HG02938 (cell line): Measurements from ENCODE around the gene NCBP2L.
A peak's percentile ranks its signal among the peaks of the same experiment; 100 is the strongest.

ENCODE experiments used
- ATAC-seq: cut with Tn5 transposase; IDR thresholded peaks from one replicate; pipeline ENCODE4 v1.9.1; 2021; ENCODE audit warnings: mild to moderate bottlenecking, moderate library complexity; ENCODE audit not compliant: unreplicated experiment

NCBP2L gene

GRCh38 chrX:107777536-107777832 lies at the start of gene NCBP2L:
NCBP2L (plus strand) TSS chrX:107777733; CDS start chrX:107794221, 16,488 bp downstream.
- ATAC-seq: no peak

DNA sequence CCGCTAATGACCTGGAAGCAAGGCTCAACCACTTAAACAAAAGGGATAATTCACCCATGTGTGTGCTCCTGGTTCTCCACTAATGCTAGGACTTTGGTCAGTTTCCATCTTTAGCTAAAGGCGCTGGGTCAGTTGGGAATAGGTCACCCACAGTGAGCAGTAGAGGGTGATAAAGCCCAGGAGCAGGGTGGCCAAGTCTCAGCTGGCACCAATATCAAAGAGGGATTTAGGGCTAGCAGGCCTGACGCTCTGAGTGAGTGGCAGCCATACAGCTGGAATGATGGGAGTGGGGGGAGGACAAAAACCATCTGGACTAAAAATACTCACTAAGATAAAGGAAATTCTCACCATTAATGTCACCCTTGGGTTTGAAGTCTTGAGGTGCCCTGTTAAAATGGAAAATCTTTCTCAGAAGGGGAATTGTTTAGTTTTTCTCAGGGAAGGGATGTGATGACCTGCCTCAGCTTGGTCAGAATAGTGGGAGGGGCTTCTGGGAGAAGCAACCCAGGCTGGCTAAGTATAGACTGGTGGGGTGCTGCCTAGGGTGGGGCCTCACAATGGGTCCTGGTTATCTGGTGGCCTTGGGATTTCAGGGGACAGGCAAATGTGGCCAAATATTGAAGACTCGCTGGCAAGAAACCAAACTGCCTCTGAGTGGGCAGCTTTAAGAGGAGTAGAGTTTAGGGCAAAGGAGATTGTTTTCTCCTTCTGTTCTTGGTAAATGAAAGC lies 49.0 kb upstream of the NCBP2L start:
- no peak for ATAC-seq

GRCh38 chrX:107729558-107730297 lies 47.8 kb upstream of the NCBP2L start:
- peak; percentile 88 for ATAC-seq

DNA sequence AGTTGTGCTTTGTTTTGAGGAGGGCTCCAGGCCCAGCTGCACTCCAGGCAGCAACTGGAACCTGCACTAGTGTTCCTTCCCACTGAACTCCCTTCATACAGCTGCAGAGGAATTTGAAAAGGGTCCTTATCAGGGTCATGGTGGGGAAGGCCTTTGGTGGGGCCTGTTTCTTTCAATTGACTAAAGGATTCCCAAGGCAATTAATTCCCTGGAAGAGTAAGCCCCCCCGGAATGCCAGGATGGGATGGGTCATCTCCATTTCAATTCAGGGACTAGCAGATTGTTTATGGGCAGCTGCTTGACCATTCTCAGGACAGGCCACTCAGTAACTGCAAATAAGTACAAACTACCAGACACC lies 47.3 kb upstream of the NCBP2L start:
- ATAC-seq: no peak

- no peak for ATAC-seq
Observed at GRCh38 chrX:107730991-107731766, 46.4 kb upstream of the NCBP2L start.

- no peak for ATAC-seq
Observed at GRCh38 chrX:107731831-107732502, 45.6 kb upstream of the NCBP2L start.

GRCh38 chrX:107733686-107734085 lies 43.8 kb upstream of the NCBP2L start:
- no peak for ATAC-seq

DNA sequence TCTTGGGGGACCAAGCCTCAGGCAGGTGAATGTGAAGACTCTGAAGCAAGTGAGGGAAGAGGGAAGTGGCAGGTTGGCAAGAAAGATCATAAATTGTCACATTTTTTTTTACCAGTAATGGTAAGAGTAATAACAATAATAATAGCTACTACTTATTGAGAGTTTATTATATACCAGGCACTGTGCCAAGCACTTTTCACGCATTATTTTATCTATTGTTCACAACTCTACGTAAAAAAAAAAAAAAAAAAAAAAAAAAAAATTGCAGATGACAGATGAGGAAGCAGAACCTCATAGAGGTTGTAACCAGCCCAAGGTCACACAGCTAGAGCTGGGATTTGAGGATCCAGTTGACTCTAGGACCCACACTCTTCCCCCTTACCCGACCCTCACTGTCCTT lies 42.9 kb upstream of the NCBP2L start:
- ATAC-seq: no peak

DNA sequence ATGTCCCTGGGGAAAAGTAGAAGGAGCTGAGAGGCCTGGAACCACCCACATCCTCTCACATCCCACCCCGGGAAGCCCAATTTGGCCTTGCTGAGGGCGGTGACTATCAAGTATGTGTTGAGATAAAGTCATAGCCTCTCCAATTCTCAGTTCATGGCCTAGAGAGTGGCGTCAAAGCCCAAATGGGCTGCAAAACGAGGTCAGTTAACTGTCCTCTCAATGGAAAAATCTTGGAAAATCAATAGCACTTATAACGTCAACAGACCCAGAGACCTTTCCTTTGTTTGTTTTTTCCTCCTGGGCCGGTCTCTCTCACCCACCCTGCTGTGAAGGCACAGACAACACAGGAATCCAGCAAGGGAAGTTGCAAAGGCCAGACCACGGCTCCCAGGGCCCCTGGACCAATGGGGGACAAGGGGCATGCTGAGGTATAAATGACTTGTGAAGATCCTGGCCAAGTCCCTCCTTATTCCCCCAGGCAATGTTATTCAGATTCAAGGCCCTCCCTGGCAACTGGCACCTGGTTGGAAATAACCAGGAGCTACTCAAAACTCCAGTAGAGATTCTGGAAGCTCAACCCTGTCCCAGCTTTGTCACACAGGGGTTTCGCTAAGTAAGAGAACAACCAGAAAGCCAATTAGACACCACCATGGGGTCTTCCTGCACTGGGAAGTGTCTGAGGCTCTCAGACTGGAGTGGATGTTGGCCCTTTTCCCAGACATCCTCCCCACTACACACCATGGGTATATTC lies 40.6 kb upstream of the NCBP2L start:
- ATAC-seq: no peak

DNA sequence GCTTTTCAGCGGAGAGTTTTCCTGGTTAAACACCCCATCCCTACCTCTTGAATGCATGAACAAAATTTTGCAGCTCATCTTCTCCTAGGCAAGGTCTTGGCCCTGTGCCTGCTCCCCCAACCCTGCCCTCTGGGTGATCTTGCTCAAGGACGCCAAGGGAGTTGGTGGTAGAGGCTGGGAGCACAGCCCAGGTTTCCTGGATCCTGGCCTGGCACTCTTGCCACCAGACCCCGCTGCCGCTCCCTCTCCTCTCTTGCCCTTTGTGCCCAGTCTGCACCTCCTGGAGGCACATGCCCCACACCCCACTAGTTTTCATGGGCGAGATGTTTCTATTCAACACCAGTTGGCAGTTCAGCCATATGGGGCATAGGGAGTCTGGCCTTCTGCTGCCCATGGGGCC lies 39.3 kb upstream of the NCBP2L start:
- no peak for ATAC-seq

GRCh38 chrX:107738768-107739167 lies 38.8 kb upstream of the NCBP2L start:
- no peak for ATAC-seq

- no peak for ATAC-seq
Observed at GRCh38 chrX:107739541-107739940, 38.0 kb upstream of the NCBP2L start.

DNA sequence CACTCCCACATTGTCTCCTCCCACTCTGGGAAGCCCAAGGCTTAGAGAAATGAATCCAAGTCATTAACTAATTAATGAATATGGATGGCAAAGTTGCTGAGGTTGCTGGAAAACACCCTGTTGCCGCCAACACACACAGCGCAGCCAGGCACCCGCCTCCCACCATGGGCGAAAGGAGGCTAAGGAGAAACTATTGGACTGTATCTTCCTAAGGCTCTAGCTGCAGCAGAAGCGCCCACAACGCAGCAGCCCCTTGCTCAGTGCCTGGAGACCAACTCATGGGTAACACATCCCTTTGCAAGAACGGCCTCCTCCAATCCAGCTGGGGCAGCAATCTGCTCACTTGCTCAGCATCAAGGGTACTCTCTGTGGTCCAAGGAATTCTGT lies 36.1 kb upstream of the NCBP2L start:
- peak; percentile 14 for ATAC-seq

- ATAC-seq: no peak
Observed at GRCh38 chrX:107742700-107743191, 34.8 kb upstream of the NCBP2L start.

GRCh38 chrX:107743995-107744394 lies 33.5 kb upstream of the NCBP2L start:
- no peak for ATAC-seq

DNA sequence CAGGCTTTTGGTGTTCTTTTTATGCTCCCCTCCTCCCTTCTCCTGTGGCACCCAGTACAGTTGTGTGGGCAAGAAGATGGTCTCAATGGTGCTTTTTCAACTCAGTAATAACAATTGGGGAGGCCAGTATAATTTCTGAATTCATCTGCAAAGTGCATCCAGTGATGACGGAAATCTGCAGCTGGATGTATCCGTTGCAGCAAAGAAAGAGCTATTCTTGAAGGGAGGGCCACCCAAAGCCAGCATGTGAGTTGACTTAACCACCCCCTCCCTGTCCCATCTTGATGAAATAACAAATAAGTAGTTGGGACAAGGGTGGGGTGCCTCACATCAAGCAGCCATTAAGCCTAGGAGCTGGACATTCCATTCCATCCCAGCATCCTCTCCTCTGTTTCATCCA lies 32.7 kb upstream of the NCBP2L start:
- ATAC-seq: no peak

DNA sequence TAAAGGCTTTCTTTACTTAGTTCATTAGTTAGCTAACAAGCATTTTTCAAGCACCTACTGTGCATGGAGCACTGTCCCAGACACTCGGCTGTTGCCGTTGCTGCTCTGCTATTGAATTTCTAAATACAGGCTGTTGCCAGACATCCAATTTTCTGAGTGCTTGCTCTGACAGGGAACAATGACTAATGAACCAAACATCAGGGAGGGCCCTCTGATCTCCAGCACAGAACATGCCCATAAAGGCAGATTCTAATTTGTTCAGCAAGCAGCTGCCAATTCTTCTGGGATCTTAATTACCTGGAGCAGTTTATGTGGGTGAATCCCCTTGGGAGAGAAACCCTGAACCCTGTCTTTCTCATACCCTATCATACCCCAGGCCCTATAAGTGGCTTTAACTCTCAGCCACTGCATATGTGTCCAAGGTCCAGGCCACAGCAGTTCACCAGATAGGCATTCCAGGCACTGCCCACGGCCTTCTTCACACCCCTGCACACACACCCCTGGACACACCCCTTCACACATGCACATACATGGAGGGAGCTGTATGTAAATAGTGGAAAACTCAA lies 29.9 kb upstream of the NCBP2L start:
- ATAC-seq: no peak

DNA sequence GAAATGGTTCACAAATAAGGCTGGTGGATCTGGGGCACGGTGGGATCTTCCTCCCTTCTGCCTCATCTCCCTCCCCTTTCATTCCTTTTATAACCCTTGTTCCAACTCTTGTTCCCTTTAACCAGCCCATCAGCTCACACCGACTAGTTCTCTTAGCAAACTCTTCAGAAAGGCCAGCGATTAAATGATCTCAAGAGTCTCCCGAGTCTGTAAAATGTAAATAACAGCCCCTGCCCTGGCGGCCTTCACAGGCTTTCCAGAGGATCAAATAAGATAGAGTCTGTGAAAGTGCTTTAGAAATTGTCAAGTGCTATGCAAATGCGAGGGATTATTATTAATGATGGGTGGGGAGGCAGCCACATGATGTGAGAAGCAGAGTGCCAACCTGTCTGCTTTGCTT lies 29.0 kb upstream of the NCBP2L start:
- ATAC-seq: no peak

GRCh38 chrX:107750263-107750662 lies 27.3 kb upstream of the NCBP2L start:
- no peak for ATAC-seq

- ATAC-seq: no peak
Observed at GRCh38 chrX:107750861-107751445, 26.6 kb upstream of the NCBP2L start.
